Measurements from ENCODE around the gene SLC2A5.

The SLC2A5 gene

GRCh38 chr1:8987881-8988617, 81.4 kb downstream of the SLC2A5 start:
- Histone ChIP-seq H3K9me3 (ENCODE audit: control insufficient read depth, low read depth, low read length) (no peaks in the 10 kb centered on the region), H3K36me3 (ENCODE audit: control insufficient read depth, low read depth, low read length) (no peaks in the 10 kb centered on the region), H3K9ac (ENCODE audit: low read length) (no peak overlapping the region), H3K27ac (ENCODE audit: low read length) (no peak overlapping the region), H3K4me3 (ENCODE audit: low read length) (no peak overlapping the region), H3K4me1 (ENCODE audit: control insufficient read depth, low read depth, low read length) (no peaks in the 10 kb centered on the region), H3K27me3 (ENCODE audit: control insufficient read depth, insufficient read depth, low read length) (no peaks in the 10 kb centered on the region)

- Histone ChIP-seq H3K9ac (ENCODE audit: low read length) (no peak overlapping the region), H3K27ac (ENCODE audit: low read length) (no peak overlapping the region), H3K4me3 (ENCODE audit: low read length) (no peak overlapping the region)
These were observed 82.6 kb downstream of the SLC2A5 start for GRCh38 chr1:8986814-8987190.

GRCh38 chr1:8985915-8986813, 83.3 kb downstream of the SLC2A5 start:
- H3K36me3 ChIP-seq (ENCODE audit: control insufficient read depth, low read depth, low read length): no peaks in the 10 kb centered on the region
- H3K4me3 ChIP-seq (ENCODE audit: low read length): no peak overlapping the region
- H3K27me3 ChIP-seq (ENCODE audit: control insufficient read depth, insufficient read depth, low read length): no peaks in the 10 kb centered on the region
- no peaks in the 10 kb centered on the region for H3K9me3 ChIP-seq (ENCODE audit: control insufficient read depth, low read depth, low read length)
- no peaks in the 10 kb centered on the region for H3K4me1 ChIP-seq (ENCODE audit: control insufficient read depth, low read depth, low read length)
- H3K27ac ChIP-seq (ENCODE audit: low read length): no peak overlapping the region
- no peak overlapping the region for H3K9ac ChIP-seq (ENCODE audit: low read length)

More at GRCh38 chr1:8986814-8987190, 82.6 kb downstream of the SLC2A5 start:
- Histone ChIP-seq H3K9me3 (ENCODE audit: control insufficient read depth, low read depth, low read length) (no peaks in the 10 kb centered on the region), H3K36me3 (ENCODE audit: control insufficient read depth, low read depth, low read length) (no peaks in the 10 kb centered on the region), H3K27me3 (ENCODE audit: control insufficient read depth, insufficient read depth, low read length) (no peaks in the 10 kb centered on the region), H3K4me1 (ENCODE audit: control insufficient read depth, low read depth, low read length) (no peaks in the 10 kb centered on the region)
